GM23248 (cell line): ENCODE data around the gene PAK4. TPM values are rescaled to one million over a fixed set of nuclear protein-coding genes. Genes with fewer than 3 reads are reported as not detected.

Experiments
- DNase-seq: peaks from one replicate; pipeline ENCODE4 v3.0.0-alpha.2; 2015
- H2AFZ ChIP-seq: fragments of 200-600 bp; sonication (generic); 2 replicates; pipeline ENCODE4 v1.6.1; 2016; ENCODE audit warnings: antibody characterized with exemption
- H3F3A ChIP-seq: fragments of 200-600 bp; sonication (generic); 2 replicates; pipeline ENCODE4 v1.6.1; 2016; ENCODE audit warnings: mild to moderate bottlenecking, antibody characterized with exemption, mixed run types; ENCODE audit not compliant: insufficient read depth
- H3K27ac ChIP-seq: fragments of 200-600 bp; sonication (generic); 2 replicates; pipeline ENCODE4 v1.5.1; 2016; ENCODE audit warnings: mild to moderate bottlenecking
- H3K27me3 ChIP-seq: fragments of 200-600 bp; sonication (generic); replicated peaks from 2 replicates; pipeline ENCODE4 v1.6.1; 2016; ENCODE audit warnings: mild to moderate bottlenecking; ENCODE audit not compliant: insufficient read depth
- H3K36me3 ChIP-seq: fragments of 200-600 bp; sonication (generic); 2 replicates; pipeline ENCODE4 v1.6.1; 2016; ENCODE audit warnings: low read depth, mild to moderate bottlenecking
- H3K4me1 ChIP-seq: fragments of 200-600 bp; sonication (generic); 2 replicates; pipeline ENCODE4 v1.6.1; 2016; ENCODE audit warnings: mild to moderate bottlenecking; ENCODE audit not compliant: insufficient read depth
- H3K4me2 ChIP-seq: fragments of 200-600 bp; sonication (generic); one replicate; pipeline ENCODE4 v1.6.1; 2016; ENCODE audit warnings: mild to moderate bottlenecking; ENCODE audit not compliant: unreplicated experiment
- H3K4me3 ChIP-seq: fragments of 200-600 bp; sonication (generic); 2 replicates; pipeline ENCODE4 v1.5.1; 2016; ENCODE audit warnings: mild to moderate bottlenecking
- H3K79me2 ChIP-seq: fragments of 200-600 bp; sonication (generic); 2 replicates; pipeline ENCODE4 v1.6.1; 2016; ENCODE audit warnings: mild to moderate bottlenecking; ENCODE audit not compliant: insufficient read depth
- H3K9ac ChIP-seq: fragments of 200-600 bp; sonication (generic); 2 replicates; pipeline ENCODE4 v1.6.1; 2016; ENCODE audit warnings: mild to moderate bottlenecking
- H3K9me2 ChIP-seq: fragments of 200-600 bp; sonication (generic); 2 replicates; pipeline ENCODE4 v1.6.1; 2016; ENCODE audit warnings: mixed run types, mild to moderate bottlenecking, moderate library complexity; ENCODE audit not compliant: insufficient read depth
- H3K9me3 ChIP-seq: fragments of 200-600 bp; sonication (generic); one replicate; pipeline ENCODE4 v1.6.1; 2017; ENCODE audit warnings: low read depth
- H4K20me1 ChIP-seq: fragments of 200-600 bp; sonication (generic); 2 replicates; pipeline ENCODE4 v1.6.0; 2016; ENCODE audit not compliant: insufficient read depth
- EZH2 ChIP-seq: fragments of 200-600 bp; sonication (generic); IDR thresholded peaks from 2 replicates; pipeline ENCODE4 v1.6.1; 2018; ENCODE audit warnings: antibody characterized with exemption, mild to moderate bottlenecking; ENCODE audit not compliant: insufficient read depth, poor library complexity, severe bottlenecking
- EZH2phosphoT487 ChIP-seq: fragments of 200-600 bp; sonication (generic); IDR thresholded peaks from 2 replicates; pipeline ENCODE4 v1.6.1; 2018; ENCODE audit warnings: antibody characterized with exemption, moderate library complexity, mild to moderate bottlenecking, low read depth; ENCODE audit not compliant: insufficient read depth
- WGBS, 2 experiments: methylation state at CpG; one replicate each; pipeline ENCODE4 v1.1.6; 2015 to 2017; ENCODE audit warnings: low lambda C conversion rate in 2 of 2, low coverage in 1 of 2; ENCODE audit errors: missing lambda C conversion rate in 2 of 2; 5-methylcytosine and 5-hydroxymethylcytosine counted together
- in situ Hi-C: fragments of 300-500 bp; cut with MboI; formaldehyde crosslinking; loops from 2 replicates; pipeline ENCODE4 v1.15.0; 2020
- polyA plus RNA-seq: library from polyadenylated mRNA; unstranded; fragments of >200 nt; fragmentation: Nextera tagmentation; extraction: Ambion mirVana; gene quantifications from 2 replicates; pipeline ENCODE4 v1.2.1, GENCODE V29; 2016
- total RNA-seq: library from RNA; depleted of rRNA; stranded (reverse); fragments of >200 nt; shearing (Covaris generic); gene quantifications from 2 replicates; pipeline ENCODE4 v1.2.3, GENCODE V29; 2014

The PAK4 gene
- total and polyA plus RNA-seq, 2 experiments from 2014 or later = 10.9 to 20.1 TPM

- H3K9me3 ChIP-seq = no peaks in the 10 kb centered on the region
- no peaks in the 10 kb centered on the region; the same call in none of the 2 replicates for H4K20me1 ChIP-seq
- DNase-seq = no peak
- H3K36me3 ChIP-seq = no peaks in the 10 kb centered on the region
- TF ChIP-seq EZH2 (no peak), EZH2phosphoT487 (no peak)
- H3K27ac ChIP-seq = no peak overlapping the region
- no peaks in the 10 kb centered on the region for H3F3A ChIP-seq
- no peaks in the 10 kb centered on the region for H3K4me1 ChIP-seq
- no peak overlapping the region for H3K4me2 ChIP-seq
- no peak overlapping the region for H2AFZ ChIP-seq
- H3K4me3 ChIP-seq = no peak overlapping the region
- H3K27me3 ChIP-seq = no peaks in the 10 kb centered on the region
- peaks cover 95% of the 10 kb centered on the region for H3K79me2 ChIP-seq
- 100% methylated on average over 1 of the region's 1 CpG for WGBS, 2 experiments
- H3K9ac ChIP-seq = no peak overlapping the region
- in situ Hi-C loops = no loop called here
- no peaks in the 10 kb centered on the region for H3K9me2 ChIP-seq
These were observed 20.5 kb downstream of the PAK4 start for GRCh38 chr19:39146091-39146490.

GRCh38 chr19:39146686-39147450, 21.3 kb downstream of the PAK4 start:
- Histone ChIP-seq H3K79me2 (peaks cover 95% of the 10 kb centered on the region), H3F3A (no peaks in the 10 kb centered on the region), H2AFZ (no peak overlapping the region), H3K4me1 (no peaks in the 10 kb centered on the region), H3K4me2 (no peak overlapping the region), H3K9me3 (no peaks in the 10 kb centered on the region), H3K4me3 (no peak overlapping the region), H3K27me3 (no peaks in the 10 kb centered on the region), H4K20me1 (no peaks in the 10 kb centered on the region; the same call in none of the 2 replicates), H3K27ac (no peak overlapping the region), H3K9me2 (no peaks in the 10 kb centered on the region), H3K9ac (no peak overlapping the region), H3K36me3 (no peaks in the 10 kb centered on the region)
- no peak for DNase-seq
- no peak for TF ChIP-seq EZH2phosphoT487
- TF ChIP-seq EZH2 = no peak
- in situ Hi-C loops = no loop called here
- WGBS, 2 experiments = 79 to 82% methylated on average over 7 of the region's 7 CpGs

- Histone ChIP-seq H3K27ac (no peak overlapping the region), H3K9ac (no peak overlapping the region), H3F3A (no peaks in the 10 kb centered on the region), H3K4me1 (no peaks in the 10 kb centered on the region), H3K4me3 (no peak overlapping the region), H3K36me3 (no peaks in the 10 kb centered on the region), H3K9me2 (no peaks in the 10 kb centered on the region), H3K4me2 (no peak overlapping the region), H3K79me2 (peaks cover 95% of the 10 kb centered on the region), H3K9me3 (no peaks in the 10 kb centered on the region), H4K20me1 (no peaks in the 10 kb centered on the region; the same call in none of the 2 replicates), H3K27me3 (no peaks in the 10 kb centered on the region), H2AFZ (no peak overlapping the region)
- 97 to 98% methylated on average over 3 of the region's 3 CpGs for WGBS, 2 experiments
- DNase-seq = no peak
- TF ChIP-seq EZH2 (no peak), EZH2phosphoT487 (no peak)
- in situ Hi-C loops = no loop called here
These were observed 21.9 kb downstream of the PAK4 start for GRCh38 chr19:39147480-39147879.

GRCh38 chr19:39148939-39149529, 23.4 kb downstream of the PAK4 start:
- WGBS, 2 experiments = 87 to 90% methylated on average over 10 of the region's 10 CpGs
- H3K79me2 ChIP-seq = peaks cover 95% of the 10 kb centered on the region

More at GRCh38 chr19:39148939-39149529, 23.4 kb downstream of the PAK4 start:
- Histone ChIP-seq H3K9ac (no peak overlapping the region), H4K20me1 (no peaks in the 10 kb centered on the region; the same call in none of the 2 replicates), H3K36me3 (no peaks in the 10 kb centered on the region), H3K9me2 (no peaks in the 10 kb centered on the region), H2AFZ (no peak overlapping the region), H3K9me3 (no peaks in the 10 kb centered on the region), H3K4me1 (no peaks in the 10 kb centered on the region), H3K27me3 (no peaks in the 10 kb centered on the region), H3K27ac (no peak overlapping the region), H3K4me3 (no peak overlapping the region), H3K4me2 (no peak overlapping the region), H3F3A (no peaks in the 10 kb centered on the region)
- in situ Hi-C loops = no loop called here
- no peak for DNase-seq
- TF ChIP-seq EZH2 = no peak
- no peak for TF ChIP-seq EZH2phosphoT487
